ENCODE measurements around the gene CACNA1B.

DNA sequence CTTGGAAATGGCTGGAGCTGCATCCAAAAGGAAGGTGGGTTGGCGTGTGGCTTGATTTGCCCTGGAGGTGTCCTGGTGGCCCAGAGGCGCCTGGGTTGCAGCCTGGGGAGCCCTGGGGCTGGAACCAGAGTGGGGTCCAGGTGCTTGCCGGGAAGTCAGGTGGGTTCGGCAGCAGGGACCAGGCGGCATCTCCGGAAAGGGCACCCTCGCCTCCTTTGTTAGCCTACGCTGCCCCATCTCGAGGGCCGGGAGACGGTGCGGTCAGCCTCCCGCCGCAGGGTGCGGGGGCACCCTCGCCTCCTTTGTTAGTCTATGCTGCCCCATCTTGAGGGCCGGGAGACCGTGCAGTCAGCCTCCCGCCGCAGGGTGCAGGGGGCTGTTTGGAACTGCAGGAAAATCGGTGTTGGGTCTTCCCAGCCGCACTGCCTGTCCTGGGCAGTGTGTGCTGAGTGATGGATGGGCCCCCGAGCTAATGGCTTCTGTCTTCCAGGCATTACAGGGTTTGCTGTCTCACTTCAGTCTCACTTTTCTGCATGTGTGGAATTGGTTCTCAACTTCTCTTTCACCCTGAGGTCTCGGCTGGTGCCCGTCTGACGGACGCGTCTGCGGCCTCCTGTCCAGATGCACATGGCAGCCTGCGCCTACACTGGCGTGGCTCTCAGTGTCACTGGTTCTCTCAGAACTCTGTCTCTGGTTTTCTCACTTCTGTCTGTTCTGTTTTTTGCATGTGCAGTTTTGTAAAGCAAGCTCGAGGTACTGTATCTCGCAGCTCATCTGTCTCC, 139.0 kb downstream of the CACNA1B start:
- TF ChIP-seq POLR2A (IDR thresholded peaks at IDR 0.05) = no peak
- TF ChIP-seq, protein P1, sequence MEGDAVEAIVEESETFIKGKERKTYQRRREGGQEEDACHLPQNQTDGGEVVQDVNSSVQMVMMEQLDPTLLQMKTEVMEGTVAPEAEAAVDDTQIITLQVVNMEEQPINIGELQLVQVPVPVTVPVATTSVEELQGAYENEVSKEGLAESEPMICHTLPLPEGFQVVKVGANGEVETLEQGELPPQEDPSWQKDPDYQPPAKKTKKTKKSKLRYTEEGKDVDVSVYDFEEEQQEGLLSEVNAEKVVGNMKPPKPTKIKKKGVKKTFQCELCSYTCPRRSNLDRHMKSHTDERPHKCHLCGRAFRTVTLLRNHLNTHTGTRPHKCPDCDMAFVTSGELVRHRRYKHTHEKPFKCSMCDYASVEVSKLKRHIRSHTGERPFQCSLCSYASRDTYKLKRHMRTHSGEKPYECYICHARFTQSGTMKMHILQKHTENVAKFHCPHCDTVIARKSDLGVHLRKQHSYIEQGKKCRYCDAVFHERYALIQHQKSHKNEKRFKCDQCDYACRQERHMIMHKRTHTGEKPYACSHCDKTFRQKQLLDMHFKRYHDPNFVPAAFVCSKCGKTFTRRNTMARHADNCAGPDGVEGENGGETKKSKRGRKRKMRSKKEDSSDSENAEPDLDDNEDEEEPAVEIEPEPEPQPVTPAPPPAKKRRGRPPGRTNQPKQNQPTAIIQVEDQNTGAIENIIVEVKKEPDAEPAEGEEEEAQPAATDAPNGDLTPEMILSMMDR (IDR thresholded peaks at IDR 0.05) = no peak
